Spleen (tissue), 11 donors: ENCODE results near the gene RIC1. TPM values are rescaled to one million over a fixed set of nuclear protein-coding genes. Genes with fewer than 3 reads are reported as not detected.
A peak's percentile ranks its signal among the peaks of the same experiment; 100 is the strongest.
"Not testable (repeated sequence)": the region's sequence is repeated elsewhere in the genome, so short reads cannot be mapped to it uniquely, and the experiment has no call there.

Source experiments
- DNase-seq: peaks from one replicate; pipeline ENCODE4 v3.0.0-alpha.2; 2020
- H3K27ac ChIP-seq, 8 donors: fragments of 200-600 bp; sonication (generic) in 7 of 8; 1 replicate in 4 of 8; 2 replicates in 4 of 8; pipeline versions ENCODE4 v1.5.0 to v1.8.0; 2016 to 2021; ENCODE audit warnings: inconsistent platforms in 4 of 8, mild to moderate bottlenecking in 4 of 8, moderate library complexity in 1 of 8
- H3K27me3 ChIP-seq, 7 donors: fragments of 200-600 bp; sonication (generic) in 6 of 7; replicated peaks in 1 of 7; 1 replicate in 4 of 7; 2 replicates in 3 of 7; pipeline versions ENCODE4 v1.5.0 to v1.8.0; 2016 to 2021; ENCODE audit warnings: inconsistent platforms in 3 of 7, mild to moderate bottlenecking in 1 of 7
- H3K36me3 ChIP-seq, 6 donors: fragments of 200-600 bp; sonication (generic) in 5 of 6; 1 replicate in 4 of 6; 2 replicates in 2 of 6; pipeline versions ENCODE4 v1.5.0 to v1.8.0; 2016 to 2021; ENCODE audit warnings: inconsistent platforms in 2 of 6
- H3K4me1 ChIP-seq, 6 donors: fragments of 200-600 bp; sonication (generic) in 5 of 6; 1 replicate in 3 of 6; 2 replicates in 3 of 6; pipeline versions ENCODE4 v1.5.0 to v1.8.0; 2016 to 2021; ENCODE audit warnings: inconsistent platforms in 3 of 6
- H3K4me3 ChIP-seq, 8 donors: fragments of 200-600 bp; sonication (generic) in 7 of 8; 1 replicate in 4 of 8; 2 replicates in 4 of 8; pipeline versions ENCODE4 v1.5.0 to v1.8.0; 2016 to 2021; ENCODE audit warnings: inconsistent platforms in 4 of 8, mild to moderate bottlenecking in 4 of 8, moderate library complexity in 2 of 8
- H3K9me3 ChIP-seq, 8 donors: fragments of 200-600 bp; sonication (generic) in 7 of 8; 1 replicate in 4 of 8; 2 replicates in 4 of 8; pipeline versions ENCODE4 v1.5.0 to v1.8.0; 2016 to 2021; ENCODE audit warnings: inconsistent platforms in 4 of 8
- POLR2A ChIP-seq, 3 donors: fragments of 450-650 bp; IDR thresholded peaks; one replicate each; pipeline ENCODE4 v1.5.1; 2017; ENCODE audit warnings: antibody characterized with exemption in 3 of 3, mild to moderate bottlenecking in 1 of 3
- POLR2AphosphoS5 ChIP-seq, 3 donors: sonication (generic); formaldehyde crosslinking; IDR thresholded peaks; one replicate each; pipeline ENCODE4 v1.5.1; 2017; ENCODE audit warnings: antibody characterized with exemption in 3 of 3
- WGBS, 5 donors: extraction: QIAGEN DNeasy Blood & Tissue Kit in 3 of 5; methylation state at CpG; one replicate each; pipeline versions ENCODE4 v1.1.5 to v1.1.7; 2013 to 2018; 5-methylcytosine and 5-hydroxymethylcytosine counted together
- intact Hi-C: fragments of 100-400 bp; cut with DNase I; formaldehyde crosslinking; loops from one replicate; pipeline ENCODE4 v1.15.0; 2023; ENCODE audit warnings: low total_unique reads
- polyA plus RNA-seq, 3 donors: library from polyadenylated mRNA; stranded (reverse); fragments of 200-250 nt; gene quantifications; one replicate each; pipeline ENCODE4 v1.2.1, GENCODE V29; 2013
- total RNA-seq, 7 donors: library from RNA; depleted of rRNA in 3 of 7; stranded (reverse); fragments of >200 nt in 3 of 7; fragmentation: NEBNext Ultra II Directional in 4 of 7; extraction: Animal tissue kit (Norgen Biotek cat#: 25700) in 4 of 7; gene quantifications; one replicate each; pipeline versions ENCODE4 v1.1.0 to v1.2.1, GENCODE V29; 2016 to 2021
- TF ChIP-seq, protein P1 (sequence below), 11 experiments: fragments of 200-600 bp in 7 of 11; fragments of 450-650 bp in 4 of 11; sonication (generic) in 4 of 11; IDR thresholded peaks in 8 of 11; conservative IDR thresholded peaks in 3 of 11; 1 replicate in 7 of 11; 2 replicates in 4 of 11; pipeline versions ENCODE4 v1.4.0 to v1.8.0; 2016 to 2021; ENCODE audit warnings: antibody characterized with exemption in 11 of 11, inconsistent platforms in 4 of 11, mild to moderate bottlenecking in 1 of 11
- donor health status: healthy with polysubstance abuse.
- donor health status: DM: no; HTN: no; CAD: no; lungs with moderate emphysema.
- donor health status: DM: no; HTN: no; CAD: no.
- donor health status: Bipolar disorder and iron deficiency.
- donor health status: healthy.
- donor health status: DM: no; HTN: no; CAD: no.
- donor health status: DM: yes; HTN: yes; CAD: no.

Gene RIC1
- total and polyA plus RNA-seq, 10 donors = 4.9 to 68.7 (median 34.5) TPM

DNA sequence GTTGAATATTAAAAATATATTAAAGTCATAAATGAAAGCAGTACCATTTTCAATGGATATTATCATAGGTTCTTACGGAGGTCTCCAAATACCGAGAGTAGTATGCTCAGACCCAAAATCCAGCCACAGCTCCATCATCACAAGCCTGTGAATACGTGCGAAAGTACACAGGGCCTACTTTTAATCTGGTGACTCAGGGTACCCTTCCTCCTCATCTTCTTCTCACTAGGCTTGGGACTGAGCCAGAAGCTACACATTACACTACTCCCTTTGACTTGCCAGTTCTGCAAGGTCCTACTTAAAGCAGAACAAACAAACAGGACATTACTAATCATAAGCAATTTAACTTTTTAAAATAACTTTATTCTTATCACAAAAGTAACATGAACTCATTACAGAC lies 7.6 kb upstream of the RIC1 start:
- Histone ChIP-seq H3K4me3 (no peak overlapping the region), H3K4me1 (peaks cover 21 to 100% (median 60%) of the 10 kb centered on the region in 6 donors), H3K36me3 (peaks cover 0 to 21% (median 0%) of the 10 kb centered on the region in 6 donors), H3K27ac (peak overlapping the region in 3 of 8 donors; percentile 3 to 14 (median 7)), H3K9me3 (no peaks in the 10 kb centered on the region), H3K27me3 (no peaks in the 10 kb centered on the region)
- TF ChIP-seq, protein P1, sequence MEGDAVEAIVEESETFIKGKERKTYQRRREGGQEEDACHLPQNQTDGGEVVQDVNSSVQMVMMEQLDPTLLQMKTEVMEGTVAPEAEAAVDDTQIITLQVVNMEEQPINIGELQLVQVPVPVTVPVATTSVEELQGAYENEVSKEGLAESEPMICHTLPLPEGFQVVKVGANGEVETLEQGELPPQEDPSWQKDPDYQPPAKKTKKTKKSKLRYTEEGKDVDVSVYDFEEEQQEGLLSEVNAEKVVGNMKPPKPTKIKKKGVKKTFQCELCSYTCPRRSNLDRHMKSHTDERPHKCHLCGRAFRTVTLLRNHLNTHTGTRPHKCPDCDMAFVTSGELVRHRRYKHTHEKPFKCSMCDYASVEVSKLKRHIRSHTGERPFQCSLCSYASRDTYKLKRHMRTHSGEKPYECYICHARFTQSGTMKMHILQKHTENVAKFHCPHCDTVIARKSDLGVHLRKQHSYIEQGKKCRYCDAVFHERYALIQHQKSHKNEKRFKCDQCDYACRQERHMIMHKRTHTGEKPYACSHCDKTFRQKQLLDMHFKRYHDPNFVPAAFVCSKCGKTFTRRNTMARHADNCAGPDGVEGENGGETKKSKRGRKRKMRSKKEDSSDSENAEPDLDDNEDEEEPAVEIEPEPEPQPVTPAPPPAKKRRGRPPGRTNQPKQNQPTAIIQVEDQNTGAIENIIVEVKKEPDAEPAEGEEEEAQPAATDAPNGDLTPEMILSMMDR (IDR thresholded peaks at IDR 0.05 in 8 of 11, conservative IDR thresholded peaks at IDR 0.05 in 3 of 11) = no peak
- TF ChIP-seq POLR2A (IDR thresholded peaks at IDR 0.05) (no peak), POLR2AphosphoS5 (IDR thresholded peaks at IDR 0.05) (no peak)
- intact Hi-C loops = no loop called here
- no peak for DNase-seq
- 83 to 95% (median 91%) methylated on average over 4 of the region's 4 CpGs for WGBS, 5 donors

DNA sequence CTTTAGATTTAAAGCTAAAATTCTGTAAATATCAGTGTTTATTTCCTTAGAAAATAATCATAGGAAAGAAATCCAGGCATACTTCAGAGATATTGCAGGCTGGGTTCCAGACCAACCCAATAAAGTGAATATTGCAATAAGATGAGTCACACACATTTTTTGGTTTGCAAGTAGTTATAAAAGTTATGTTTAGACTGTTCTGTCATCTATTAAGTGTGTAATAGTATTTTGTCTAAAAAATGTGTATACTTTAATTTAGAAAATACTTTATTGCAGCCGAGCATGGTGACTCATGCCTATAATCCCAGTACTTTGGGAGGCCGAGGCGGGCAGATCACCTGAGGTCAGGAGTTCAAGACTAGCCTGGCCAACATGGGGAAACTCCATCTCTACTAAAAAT lies 6.9 kb upstream of the RIC1 start:
- Histone ChIP-seq H3K27me3 (no peaks in the 10 kb centered on the region), H3K36me3 (peaks cover 0 to 21% (median 0%) of the 10 kb centered on the region in 6 donors), H3K27ac (peak overlapping the region in 2 of 8 donors; percentile 3 to 7), H3K4me1 (peaks cover 27 to 100% (median 64%) of the 10 kb centered on the region in 6 donors), H3K4me3 (no peak overlapping the region), H3K9me3 (no peaks in the 10 kb centered on the region)
- intact Hi-C loops = no loop called here
- TF ChIP-seq, protein P1 (IDR thresholded peaks at IDR 0.05 in 8 of 11, conservative IDR thresholded peaks at IDR 0.05 in 3 of 11) = no peak
- 84 to 96% (median 90%) methylated on average over 3 of the region's 3 CpGs for WGBS, 5 donors
- no peak for DNase-seq

DNA sequence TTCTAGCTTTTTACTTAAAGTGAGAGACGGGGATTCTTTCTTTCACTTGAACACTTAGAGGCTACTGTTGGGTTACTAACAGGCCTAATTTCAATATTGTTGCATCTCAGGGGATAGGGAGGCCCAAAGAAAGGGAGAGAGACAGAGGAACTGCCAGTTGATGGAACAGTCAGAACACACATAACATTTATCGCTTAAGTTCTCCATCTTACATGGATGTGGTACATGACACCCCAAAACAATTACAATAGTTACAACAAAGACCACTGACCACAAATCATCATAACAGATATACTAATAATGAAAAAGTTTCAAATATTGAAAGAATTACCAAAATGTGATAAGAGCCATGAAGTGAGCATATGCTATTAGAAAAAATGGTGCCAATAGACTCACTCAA lies 4.3 kb upstream of the RIC1 start:
- H3K27me3 ChIP-seq = no peaks in the 10 kb centered on the region
- WGBS, 5 donors = 77 to 89% (median 81%) methylated on average over 2 of the region's 2 CpGs
- intact Hi-C loops = no loop called here
- no peak for DNase-seq
- peaks cover 24 to 86% (median 58%) of the 10 kb centered on the region in 6 donors for H3K4me1 ChIP-seq
- H3K36me3 ChIP-seq = peaks cover 0 to 21% (median 0%) of the 10 kb centered on the region in 6 donors
- H3K9me3 ChIP-seq = no peaks in the 10 kb centered on the region
- H3K4me3 ChIP-seq = no peak overlapping the region
- peak overlapping the region; percentile 95 to 99 (median 96) for H3K27ac ChIP-seq
- TF ChIP-seq POLR2A (IDR thresholded peaks at IDR 0.05) = no peak
- TF ChIP-seq POLR2AphosphoS5 (IDR thresholded peaks at IDR 0.05) = no peak
- TF ChIP-seq, protein P1 (IDR thresholded peaks at IDR 0.05 in 8 of 11, conservative IDR thresholded peaks at IDR 0.05 in 3 of 11) = no peak

DNA sequence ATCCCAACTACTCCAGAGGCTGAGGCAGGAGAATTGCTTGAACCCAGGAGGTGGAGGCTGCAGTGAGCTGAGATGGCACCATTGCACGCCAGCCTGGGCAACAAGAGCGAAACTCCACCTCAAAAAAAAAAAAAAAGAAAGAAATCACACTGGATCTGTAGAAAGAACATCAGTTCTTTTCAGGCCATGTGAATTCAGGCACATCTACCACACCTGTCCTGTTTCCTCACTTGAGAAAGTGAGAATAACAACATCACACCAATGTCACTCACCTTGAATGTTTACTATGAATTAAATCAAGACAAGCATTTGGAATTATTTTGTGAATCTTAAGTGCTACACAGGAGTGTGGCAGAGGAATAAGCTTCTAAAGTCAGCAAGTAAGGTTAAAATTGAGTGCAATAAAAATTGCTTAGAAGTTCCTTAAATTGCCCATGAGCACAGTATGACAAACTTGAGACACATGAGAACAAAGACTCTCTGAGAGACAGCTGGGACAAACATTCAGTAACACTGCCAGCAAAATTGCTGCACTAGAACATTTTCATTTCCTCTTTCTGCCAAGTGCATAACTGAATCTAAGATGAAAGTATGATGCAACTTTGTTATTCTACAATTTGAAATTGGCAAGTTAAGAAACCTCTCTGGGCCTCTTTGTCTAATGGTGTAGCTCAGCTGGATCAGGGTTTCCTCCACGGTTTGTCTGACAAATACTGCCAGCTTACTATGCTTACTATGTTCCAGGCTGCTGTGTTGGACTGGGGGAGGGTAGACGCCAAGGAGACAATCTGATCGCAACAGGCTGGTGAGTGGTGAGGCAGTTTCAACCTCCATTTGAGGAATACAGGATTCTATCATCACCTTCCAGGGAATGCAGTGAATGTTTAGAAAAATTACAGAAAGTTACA lies 1.9 kb upstream of the RIC1 start:
- TF ChIP-seq POLR2AphosphoS5 (IDR thresholded peaks at IDR 0.05) = peak in 2 of 3 donors; percentile 13 to 80
- no peak for TF ChIP-seq POLR2A (IDR thresholded peaks at IDR 0.05)
- Histone ChIP-seq H3K36me3 (peaks cover 0 to 10% (median 0%) of the 10 kb centered on the region in 6 donors), H3K4me3 (peak overlapping the region in 7 of 8 donors; percentile 76 to 97 (median 82)), H3K9me3 (no peaks in the 10 kb centered on the region), H3K4me1 (peaks cover 34 to 84% (median 65%) of the 10 kb centered on the region in 6 donors), H3K27ac (peak overlapping the region; percentile 95 to 99 (median 96)), H3K27me3 (no peaks in the 10 kb centered on the region)
- no peak for DNase-seq
- 23 to 37% (median 31%) methylated on average over 5 of the region's 5 CpGs for WGBS, 5 donors
- intact Hi-C loops = no loop called here

DNA sequence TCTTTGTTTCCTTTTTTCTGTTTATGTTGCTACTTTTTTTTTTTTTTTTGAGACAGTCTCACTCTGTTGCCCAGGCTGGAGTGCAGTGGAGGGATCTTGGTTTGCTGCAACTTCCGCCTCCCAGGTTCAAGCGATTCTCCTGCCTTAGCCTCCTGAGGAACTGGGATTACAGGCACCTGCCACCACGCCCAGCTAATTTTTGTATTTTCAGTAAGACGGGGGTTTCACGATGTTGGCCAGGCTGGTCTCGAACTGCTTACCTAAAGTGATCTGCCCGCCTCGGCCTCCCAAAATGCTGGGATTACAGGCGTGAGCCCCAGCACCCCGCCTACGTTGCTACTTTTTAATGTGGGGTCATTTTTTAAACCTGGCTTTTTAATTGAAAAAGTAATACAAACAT lies 1.2 kb upstream of the RIC1 start:
- H3K9me3 ChIP-seq, H3K36me3 ChIP-seq, intact Hi-C loops, H3K27me3 ChIP-seq: not testable (repeated sequence)
- peak overlapping the region; percentile 76 to 97 (median 84) for H3K4me3 ChIP-seq
- WGBS, 5 donors = 32 to 46% (median 33%) methylated on average over 11 of the region's 11 CpGs
- DNase-seq = peak; percentile 74
- peak overlapping the region; percentile 95 to 99 (median 96) for H3K27ac ChIP-seq
- H3K4me1 ChIP-seq = peaks cover 34 to 84% (median 69%) of the 10 kb centered on the region in 6 donors
